Activated CD4-positive, CD25-positive, alpha-beta regulatory T cell treated with anti-CD3 and anti-CD28 coated beads, Interleukin-2, amount 50 U/mL, for 72 hours (primary cell): ENCODE results near the gene PHLDA3.

ENCODE experiments used
- DNase-seq: peaks from one replicate; pipeline ENCODE4 v3.0.0; 2021

Gene PHLDA3

DNA sequence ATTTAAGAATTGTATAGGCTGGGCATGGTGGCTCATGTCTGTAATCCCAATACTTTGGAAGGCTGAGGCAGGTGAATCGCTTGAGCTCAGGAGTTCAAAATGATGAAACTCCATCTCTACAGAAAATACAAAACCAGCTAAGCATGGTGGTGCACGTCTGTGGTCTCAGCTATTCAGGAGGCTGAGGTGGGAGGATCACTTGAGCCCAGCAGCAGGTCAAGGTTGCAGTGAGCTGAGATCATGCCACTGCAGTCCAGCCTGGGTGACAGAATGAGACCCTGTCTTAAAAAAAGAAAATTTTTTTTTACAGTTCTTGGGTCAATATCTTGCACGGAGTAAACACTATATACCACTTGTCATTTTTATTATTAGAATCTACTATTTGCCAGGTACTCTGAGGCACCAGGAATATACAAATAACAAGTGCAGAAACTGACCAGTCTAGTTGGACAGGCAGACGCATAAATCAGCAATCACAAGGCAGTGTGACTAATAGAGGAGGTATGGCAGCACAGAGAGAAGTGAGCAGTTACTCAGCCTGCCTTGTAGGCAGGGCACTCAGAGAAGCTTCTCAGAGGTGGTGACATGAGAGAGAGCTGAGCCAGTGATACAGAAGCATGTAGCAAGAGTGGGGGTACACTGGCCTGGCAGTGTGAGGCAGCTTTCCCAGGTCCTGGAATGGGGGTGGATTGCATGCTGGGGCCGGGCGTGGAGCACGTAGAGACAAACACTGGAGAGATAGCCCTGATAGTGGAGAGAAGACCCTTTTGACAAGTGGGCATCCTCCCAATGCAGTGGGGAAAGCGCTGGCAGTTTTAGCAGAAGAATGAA lies 8.0 kb downstream of the PHLDA3 start:
- DNase-seq = no peak

DNA sequence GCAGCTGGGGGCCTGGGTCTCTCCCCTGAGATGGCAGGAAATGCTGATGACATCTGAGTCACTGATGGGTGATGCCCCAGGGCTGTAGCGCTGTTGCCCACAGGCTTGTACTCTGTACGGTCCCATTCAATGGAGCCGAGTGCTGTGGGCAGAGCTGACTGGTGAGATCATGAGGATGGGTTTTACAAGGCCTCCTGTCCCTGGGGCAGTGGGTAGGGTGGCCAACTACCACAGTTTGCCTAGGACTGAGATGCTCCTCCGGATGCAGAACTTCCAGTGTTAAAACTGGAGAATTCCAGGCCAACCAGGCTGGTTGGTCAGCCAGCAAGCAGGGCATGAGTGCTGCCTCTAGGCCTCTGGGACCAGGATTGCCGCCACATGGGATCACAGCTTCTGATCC lies 9.2 kb downstream of the PHLDA3 start:
- no peak for DNase-seq

DNA sequence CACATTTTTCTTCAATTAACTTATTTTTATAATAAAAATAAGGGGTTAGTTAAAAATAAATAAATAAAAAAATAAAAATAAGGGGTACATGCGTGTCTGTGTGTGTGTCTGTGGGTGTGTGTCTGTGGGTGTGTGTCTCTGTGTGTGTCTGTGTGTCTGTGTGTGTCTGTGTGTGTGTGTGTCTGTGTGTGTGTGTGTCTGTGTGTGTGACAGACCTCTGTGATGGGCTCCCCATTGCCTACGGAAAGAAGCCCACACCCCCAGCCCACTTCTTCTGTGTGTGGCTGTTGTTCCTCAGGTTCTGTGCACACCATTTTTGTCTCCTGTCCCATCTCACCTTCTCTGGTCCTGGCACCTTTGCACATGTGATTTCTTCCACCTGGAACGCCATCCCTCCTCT lies 9.9 kb downstream of the PHLDA3 start:
- DNase-seq = no peak

GRCh38 chr1:201457508-201457960 lies 11.5 kb downstream of the PHLDA3 start:
- no peak for DNase-seq

DNA sequence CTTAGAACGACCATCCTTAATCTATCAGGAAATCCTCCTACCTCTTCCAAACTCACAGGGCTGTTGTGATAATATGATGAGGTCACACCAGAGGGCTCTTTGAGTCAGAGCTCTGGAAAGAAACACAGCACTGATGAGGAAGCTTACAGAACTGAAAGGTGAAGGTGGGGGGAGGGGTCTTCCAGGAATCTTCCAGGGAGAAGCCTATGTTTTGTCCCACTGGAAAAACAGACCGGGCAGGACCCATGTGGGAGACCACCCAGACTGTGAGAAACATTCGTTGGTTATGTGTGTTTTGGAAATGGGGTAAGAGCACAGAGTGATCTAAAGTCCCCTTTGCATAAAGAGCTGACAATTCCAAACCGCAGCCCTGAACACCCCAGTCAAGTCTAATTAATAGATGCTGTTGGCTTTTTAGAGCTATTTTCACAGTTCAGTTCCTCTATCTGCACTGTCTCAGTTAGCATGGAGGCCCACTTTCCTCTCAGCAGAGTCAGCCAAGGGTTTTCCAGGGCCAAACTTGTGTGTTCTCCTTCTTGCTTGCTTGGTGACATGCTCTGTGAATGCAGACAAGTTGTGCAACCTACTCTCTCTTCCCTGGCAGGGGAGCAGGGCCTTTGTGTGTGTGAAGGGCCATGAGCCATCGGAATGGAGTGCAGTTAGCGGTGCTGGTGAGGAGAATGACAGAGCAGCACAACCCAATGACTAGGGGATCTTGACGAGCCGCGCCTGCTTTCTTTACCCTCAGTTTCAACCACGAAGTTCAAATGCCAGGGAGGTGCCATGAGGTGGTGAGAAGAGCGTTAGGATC lies 12.3 kb downstream of the PHLDA3 start:
- no peak for DNase-seq

- no peak for DNase-seq
Measured at GRCh38 chr1:201455098-201455497, 13.9 kb downstream of the PHLDA3 start.

DNA sequence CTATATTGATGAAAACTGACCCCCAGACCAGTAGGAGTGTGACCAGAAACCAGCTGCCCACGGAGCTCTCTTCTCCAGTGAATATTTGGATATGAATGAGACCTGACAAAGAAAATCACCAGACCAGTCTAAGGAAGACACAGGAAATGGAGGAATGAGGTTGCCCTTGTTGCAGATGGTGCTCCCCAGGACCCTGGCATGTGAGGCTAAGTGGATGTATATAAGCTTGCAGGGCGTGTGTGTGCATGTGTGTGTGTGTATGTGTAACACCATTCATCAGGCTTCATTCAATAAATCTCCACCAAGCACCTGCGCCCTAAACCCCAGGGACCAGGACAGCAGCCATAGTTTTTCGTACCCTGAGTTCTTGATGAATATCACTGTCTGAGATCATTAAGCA lies 14.4 kb downstream of the PHLDA3 start:
- DNase-seq = no peak

DNA sequence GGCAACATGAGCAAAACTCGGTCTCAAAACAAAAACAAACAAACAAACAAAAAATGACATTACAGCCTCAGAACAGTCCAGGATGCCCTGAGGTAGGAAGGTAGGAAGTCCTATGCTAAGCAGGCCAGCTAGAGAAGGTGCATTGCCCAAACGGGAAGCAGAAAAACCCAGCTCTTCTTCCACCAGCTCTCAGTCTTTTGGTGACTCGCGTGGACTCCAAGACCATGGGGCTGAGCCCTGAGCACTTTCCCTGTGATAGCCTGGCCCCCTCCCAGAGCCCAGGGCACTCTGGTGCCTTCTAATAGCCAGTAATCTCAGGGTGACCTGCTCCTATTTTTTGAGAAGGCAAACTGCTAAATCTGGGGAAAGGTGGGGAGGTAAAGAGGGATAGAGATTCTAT lies 16.1 kb downstream of the PHLDA3 start:
- no peak for DNase-seq

DNA sequence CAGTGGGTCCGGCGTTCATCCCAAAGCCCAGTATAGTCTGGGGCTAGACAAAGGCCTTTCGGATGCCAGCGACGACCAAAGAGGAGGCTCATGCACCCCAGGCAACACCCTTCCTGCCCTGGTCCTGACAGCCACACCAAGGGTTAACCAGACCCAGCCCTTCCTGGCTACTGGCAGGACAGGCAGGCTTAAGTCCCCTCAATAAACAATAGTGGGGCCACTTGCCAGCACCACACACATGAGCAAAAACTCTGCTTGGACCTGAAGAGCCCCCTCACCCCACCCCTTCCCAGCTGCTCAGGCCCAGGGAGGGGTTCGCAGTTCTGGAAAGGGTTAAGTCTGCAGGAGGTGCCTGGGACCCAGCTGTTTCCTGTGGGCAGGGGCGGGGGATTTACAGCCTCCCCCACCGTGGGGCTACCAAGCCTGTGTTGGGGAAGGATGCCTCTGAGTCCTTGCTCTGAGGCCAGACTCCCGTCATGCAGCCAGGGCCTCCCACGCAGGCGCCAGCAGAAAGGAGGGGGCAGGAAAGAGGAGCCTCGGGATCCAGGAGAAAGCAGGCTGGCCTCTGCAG lies 18.2 kb downstream of the PHLDA3 start:
- DNase-seq = no peak

DNA sequence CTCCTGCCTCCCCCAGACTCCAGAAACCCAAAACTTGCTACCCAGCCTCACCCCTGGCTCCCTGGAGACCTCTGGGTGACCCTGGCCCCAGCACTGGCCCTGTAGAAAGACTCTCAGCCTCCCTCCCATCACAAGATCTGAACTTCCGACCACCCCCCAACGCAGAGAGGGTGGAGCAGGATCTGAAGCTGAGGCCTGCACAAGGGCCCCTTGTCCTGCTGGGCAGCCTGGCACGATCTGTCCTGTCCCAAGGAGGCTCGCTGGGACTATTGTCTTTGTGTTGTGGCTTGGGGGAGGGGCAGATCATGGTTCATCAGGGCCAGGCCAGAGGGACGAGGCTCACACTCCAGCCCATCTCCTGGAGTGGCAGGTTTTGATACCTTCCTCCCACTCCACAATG lies 20.0 kb downstream of the PHLDA3 start:
- no peak for DNase-seq

GRCh38 chr1:201447903-201448871 lies 20.8 kb downstream of the PHLDA3 start:
- peak; percentile 55 for DNase-seq

DNA sequence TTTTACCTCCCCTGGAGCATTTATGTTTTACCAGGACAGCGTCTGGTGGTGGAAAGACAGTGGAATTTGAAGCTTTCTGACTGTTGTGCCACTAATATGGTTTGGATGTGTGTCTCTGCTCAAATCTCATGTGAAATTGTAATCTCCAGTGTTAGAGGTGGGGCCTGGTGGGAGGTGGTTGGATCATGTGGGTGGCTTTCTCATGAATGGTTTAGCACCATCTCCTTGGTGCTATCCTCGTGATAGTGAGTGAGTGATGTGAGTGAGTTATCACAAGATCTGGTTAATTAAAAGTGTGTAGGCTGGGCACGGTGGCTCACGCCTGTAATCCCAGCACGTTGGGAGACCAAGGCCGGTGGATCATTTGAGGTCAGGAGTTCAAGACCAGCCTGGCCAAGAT lies 23.7 kb downstream of the PHLDA3 start:
- no peak for DNase-seq

DNA sequence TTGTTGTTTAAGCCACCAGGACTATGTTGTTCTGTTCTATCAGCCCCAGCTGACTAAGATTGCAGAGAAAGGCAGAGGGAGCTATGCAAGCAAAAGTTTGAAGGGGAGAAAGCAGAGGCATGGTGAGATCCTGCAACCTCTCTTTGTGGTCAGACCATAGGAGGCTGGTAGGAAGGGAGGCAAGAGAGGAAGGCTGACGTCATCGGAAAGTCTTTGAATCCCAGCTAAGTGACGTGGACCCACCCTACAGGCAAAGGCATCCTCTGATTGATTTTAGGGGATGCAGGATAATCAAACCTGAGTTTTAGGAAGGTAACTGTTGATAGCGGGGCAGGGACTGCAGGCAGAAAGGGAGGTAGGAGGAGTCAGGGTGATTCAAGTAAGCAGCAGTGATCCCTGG lies 24.2 kb downstream of the PHLDA3 start:
- DNase-seq = no peak

- DNase-seq = no peak
Measured at GRCh38 chr1:201443747-201444146, 25.2 kb downstream of the PHLDA3 start.

DNA sequence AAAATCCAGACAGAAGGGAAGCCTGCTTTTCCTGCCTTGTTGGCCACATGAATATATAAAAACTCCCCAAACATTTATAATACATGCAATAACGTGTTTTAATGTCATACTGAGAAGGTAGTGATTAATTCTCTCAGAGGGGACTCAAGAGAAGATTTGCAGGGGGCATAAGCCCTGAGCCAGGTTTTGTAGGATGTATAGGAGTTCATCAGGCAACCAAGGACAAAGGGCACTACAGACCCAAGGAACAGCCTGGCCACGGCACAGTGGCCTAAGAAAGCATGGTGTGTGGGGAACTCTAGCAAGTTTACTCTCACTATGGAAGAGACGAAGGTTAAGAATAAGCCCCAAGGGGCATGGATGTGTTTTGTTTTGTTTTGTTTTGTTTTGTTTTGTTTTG lies 32.0 kb downstream of the PHLDA3 start:
- DNase-seq = no peak

DNA sequence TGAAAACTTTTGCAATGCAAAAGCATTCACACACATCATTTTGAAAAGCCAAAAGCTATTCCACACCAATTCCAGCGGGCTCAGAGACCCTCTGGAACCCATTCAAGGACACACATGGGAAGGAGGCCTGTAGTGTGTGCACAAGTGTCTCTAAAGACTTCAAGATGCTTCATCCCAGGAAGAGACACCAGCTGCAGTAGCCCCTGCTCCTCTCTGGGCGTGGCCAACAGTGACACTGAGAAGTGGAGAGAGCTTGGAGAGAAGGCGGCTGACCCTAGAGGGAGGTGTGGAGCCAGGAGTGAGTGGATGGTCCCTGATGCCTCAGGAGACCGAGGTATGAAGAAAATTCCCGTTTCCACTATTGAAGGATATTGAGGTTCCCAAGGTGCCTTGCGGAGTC lies 32.6 kb downstream of the PHLDA3 start:
- no peak for DNase-seq

GRCh38 chr1:201434266-201434665 lies 34.7 kb downstream of the PHLDA3 start:
- DNase-seq = no peak

GRCh38 chr1:201433609-201434008 lies 35.4 kb downstream of the PHLDA3 start:
- DNase-seq = no peak

DNA sequence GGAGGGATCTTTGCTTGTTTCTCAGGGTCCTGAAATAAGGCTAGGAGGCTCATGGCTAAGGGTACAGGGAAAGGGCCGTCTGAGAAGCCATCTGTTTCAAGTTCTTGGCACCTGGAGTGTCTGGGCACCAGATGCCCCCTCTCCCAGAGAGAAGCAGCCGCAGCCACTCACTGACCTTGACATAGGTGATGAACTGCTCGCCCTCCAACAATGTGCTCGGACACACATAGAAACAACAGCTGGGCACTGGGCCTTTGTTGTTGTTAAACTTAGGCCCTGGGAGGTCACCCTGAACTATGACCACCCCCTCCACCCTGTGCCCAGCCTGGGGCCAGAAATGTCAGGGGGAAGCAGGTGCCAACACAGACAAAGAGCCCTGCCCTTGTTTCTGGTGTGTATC lies 38.2 kb downstream of the PHLDA3 start:
- DNase-seq = no peak

DNA sequence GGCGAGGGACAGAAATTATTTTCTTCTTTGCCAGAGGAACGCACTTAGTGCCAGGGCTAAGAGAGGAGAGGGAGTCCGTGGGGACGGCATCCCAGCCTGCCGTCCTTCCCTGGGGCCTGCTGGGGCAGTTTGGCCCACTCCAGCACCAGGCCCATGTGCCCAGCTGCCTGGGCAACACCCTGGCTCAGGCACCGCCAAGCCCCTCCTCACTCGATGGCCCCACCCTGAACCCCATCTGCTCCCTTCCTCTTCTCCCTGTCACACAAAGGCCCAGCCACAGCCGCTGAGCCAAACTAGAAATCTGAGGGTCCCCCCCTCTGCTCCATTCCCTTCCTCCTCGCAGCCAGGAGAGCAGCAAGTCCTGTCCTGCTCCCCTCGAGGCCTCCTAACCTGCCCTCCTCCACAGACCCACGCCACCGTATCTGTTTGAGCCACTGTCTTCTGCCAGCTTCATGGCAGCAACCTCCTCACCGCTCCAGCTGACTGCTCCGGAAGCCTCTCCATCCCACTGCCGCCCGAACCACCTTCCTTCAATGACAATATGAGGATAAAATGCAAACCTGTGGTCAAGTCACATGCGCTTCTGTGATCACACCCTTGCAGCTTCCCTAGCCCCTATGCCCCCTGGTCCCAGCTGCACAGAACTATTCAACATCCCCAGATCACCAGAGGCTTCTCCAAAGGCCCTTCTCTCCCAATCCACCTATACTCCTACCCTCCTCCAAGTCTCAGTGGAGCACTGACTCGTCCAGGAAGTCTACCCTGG lies 39.1 kb downstream of the PHLDA3 start:
- no peak for DNase-seq

DNA sequence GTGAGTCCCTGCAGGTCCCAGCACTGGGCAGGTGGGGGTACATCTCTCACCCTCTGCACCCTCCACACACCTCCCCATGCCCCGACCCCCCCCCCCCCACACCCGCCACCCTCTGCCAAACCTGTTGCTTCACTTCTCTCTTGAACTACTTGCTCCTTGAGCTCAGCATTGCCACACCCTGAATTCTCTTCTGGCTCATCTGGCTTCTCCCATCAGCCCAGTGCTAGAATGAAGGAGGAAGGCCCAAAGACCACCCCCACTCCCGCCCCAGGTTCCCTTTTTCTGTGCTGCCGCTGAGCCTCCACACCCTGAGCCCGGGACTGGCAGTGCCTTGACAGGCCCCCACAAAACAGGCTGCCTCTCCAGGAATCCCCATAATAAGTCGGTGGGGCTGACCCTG lies 41.0 kb downstream of the PHLDA3 start:
- DNase-seq = no peak
